HuH-7.5 (cell line): ENCODE measurements around the gene TBCE.
A peak's percentile ranks its signal among the peaks of the same experiment; 100 is the strongest.
"Not testable (repeated sequence)": the region's sequence is repeated elsewhere in the genome, so short reads cannot be mapped to it uniquely, and the experiment has no call there.

Source experiments
- DNase-seq: peaks from one replicate; pipeline ENCODE4 v3.0.0; 2011; ENCODE audit warnings: low spot score

The TBCE gene

GRCh38 chr1:235351898-235352297 is 15.3 kb upstream of the TBCE start:
- no peak for DNase-seq

- DNase-seq: no peak
Measured at GRCh38 chr1:235357485-235358373, 9.5 kb upstream of the TBCE start.

- DNase-seq: no peak
Measured at GRCh38 chr1:235358899-235359298, 8.3 kb upstream of the TBCE start.

- DNase-seq: not testable (repeated sequence)
Measured at GRCh38 chr1:235364189-235364588, 3.0 kb upstream of the TBCE start.

DNA sequence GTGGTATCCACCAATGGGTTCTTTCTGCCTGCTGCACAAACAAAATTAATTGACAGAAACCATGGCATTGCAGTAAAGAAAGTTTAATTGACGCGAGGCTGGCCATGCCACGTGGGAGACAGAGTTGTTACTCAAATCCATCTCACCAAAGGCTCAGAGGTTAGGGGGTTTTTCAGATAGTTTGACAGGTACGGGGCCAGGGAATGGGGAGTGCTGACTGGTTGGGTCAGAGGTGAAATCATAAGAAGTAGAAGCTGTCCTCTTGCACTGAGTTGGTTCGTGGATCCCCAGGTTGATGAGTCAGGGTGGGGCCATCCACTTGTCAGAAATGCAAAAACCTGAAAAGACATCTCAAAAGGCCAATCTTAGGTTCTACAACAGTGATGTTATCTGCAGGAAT is 941 bp upstream of the TBCE start:
- DNase-seq: no peak

DNA sequence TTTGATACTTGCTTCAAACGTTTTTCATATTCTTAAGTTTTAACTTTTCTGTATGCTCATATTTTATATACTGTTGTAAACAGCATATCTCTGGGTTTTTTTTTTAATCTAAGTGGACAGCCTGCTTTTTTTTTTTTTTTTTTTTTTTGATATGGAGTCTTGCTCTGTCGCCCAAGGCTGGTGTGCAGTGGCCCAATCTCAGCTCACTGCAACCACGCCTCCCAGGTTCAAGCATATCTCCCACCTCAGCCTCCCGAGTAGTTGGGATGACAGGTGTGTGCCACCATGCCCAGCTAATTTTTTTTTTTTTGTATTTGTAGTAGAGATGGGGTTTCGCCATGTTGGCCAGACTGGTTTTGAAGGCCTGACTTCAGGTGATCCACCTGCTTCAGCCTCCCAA is 1.2 kb downstream of the TBCE start:
- no peak for DNase-seq

- DNase-seq: no peak
Measured at GRCh38 chr1:235369802-235370201, 2.6 kb downstream of the TBCE start.

GRCh38 chr1:235375919-235376605 is 8.8 kb downstream of the TBCE start:
- no peak for DNase-seq

DNA sequence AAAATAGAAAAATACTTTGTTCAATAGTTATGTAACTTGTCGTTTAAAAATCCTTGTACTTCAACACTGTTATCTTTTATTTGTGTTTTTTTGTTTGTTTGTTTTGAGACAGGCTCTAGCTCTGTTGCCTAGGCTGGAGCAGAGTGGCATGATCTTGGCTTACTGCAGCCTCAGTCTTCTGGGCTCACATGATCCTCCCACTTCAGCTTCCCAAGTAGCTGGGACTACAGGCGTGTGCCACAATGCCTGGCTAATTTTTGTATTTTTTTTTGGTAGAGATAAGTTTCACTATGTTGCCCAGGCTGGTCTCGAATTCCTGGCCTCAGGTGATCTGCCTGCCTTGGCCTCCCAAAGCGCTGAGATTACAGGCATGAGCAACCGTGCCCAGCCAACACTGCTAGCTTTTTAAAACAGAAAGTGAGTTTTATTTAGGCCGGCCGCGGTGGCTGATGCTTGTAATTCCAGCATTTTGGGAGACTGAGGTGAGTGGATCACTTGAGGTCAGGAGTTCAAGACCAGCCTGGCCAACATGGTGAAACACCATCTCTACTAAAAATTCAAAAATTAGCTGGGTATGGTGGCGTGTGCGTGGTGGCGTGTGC is 11.0 kb downstream of the TBCE start:
- DNase-seq: not testable (repeated sequence)

GRCh38 chr1:235381955-235382739 is 14.9 kb downstream of the TBCE start:
- DNase-seq: not testable (repeated sequence)

- not testable (repeated sequence) for DNase-seq
Measured at GRCh38 chr1:235385633-235386032, 18.4 kb downstream of the TBCE start.

- no peak for DNase-seq
Measured at GRCh38 chr1:235391874-235392273, 24.6 kb downstream of the TBCE start.

- no peak for DNase-seq
Measured at GRCh38 chr1:235397733-235398132, 30.5 kb downstream of the TBCE start.

DNA sequence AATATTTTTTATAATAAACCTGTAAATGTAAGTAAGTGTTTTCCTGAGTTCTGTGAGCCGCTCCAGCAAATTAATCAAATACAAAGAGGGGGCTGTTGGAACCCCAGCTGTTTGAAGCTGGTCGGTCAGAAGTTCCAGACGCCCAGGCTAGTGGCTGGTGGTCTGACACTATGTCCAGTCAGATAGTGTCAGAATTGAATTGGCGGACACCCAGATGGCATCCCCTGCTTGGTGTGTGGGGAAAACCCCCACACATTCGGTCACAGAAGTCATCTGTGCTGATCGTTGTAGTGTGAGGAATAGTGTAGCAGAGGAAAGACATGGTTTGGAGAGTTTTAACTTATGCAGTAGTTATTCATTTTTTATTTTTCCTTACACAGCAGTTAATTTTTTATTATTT is 32.4 kb downstream of the TBCE start:
- DNase-seq: no peak

- DNase-seq: no peak
Measured at GRCh38 chr1:235401251-235401650, 34.0 kb downstream of the TBCE start.

DNA sequence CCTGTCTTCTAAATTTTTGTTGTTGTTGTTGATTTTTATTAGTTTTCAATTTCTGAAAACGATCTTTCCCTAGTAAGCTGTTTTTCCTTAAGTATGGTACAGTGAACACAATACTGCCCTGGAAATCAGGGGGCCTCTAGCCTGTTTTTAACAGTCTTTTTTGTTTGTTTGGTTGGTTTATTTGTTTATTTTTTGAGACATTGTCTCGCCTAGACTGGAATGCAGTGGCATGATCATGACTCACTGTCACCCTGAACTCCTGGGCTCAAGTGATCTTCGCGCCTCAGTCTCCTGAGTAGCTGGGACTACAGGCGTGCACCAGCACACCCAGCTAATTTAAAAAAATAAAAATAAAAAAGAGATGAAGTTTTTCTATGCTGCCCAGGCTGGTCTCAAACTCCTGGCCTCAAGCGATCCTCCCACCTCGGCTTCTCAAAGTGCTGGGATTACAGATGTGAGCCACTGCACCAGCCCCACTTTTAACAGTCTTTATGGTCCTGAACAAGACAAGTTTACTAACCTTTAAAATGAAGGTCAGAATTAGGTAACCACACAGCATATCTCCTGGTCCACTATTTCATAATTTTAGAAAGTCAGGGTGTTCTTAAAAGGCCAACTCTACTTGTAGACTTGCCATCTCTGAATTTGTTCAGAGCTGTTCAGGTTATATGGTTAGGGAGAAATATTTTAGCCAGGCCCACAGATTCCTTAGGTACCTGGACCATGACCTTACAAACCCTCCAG is 35.4 kb downstream of the TBCE start:
- no peak for DNase-seq

DNA sequence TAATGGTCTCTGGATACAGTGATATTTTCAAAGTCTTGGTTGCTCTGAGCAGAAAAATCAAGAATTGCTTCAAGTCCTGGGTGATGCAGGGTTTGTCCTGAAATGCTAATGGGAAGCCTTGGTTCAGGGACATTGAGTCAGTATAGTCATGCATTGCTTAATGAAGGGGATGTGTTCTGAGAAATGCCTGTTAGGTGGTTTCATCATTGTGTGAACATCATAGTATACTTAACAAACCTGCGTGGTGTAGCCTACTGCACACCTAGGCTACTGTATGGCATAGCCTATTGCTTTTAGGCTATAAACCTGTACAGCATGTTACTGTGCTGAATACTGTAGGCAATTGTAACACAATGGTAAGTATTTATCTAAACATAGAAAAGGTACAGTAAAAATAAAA is 36.4 kb downstream of the TBCE start:
- no peak for DNase-seq

DNA sequence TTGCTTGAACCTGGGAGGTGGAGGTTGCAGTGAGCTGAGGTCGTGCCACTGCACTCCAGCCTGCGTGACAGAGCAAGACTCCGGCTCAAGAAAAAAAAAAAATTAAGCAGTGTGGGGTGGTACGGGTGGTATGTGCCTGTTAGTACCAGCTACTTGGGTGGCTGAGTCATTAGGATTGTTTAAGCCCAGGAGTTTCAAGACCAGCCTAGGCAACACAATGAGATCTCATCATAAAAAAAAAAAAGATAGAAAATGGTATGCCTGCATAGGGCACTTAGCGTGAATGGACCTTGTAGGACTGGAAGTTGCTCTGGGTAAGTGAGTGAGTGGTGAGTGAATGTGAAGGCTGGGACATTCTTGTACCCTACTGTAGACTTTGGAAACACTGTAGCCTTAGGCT is 37.0 kb downstream of the TBCE start:
- DNase-seq: no peak

DNA sequence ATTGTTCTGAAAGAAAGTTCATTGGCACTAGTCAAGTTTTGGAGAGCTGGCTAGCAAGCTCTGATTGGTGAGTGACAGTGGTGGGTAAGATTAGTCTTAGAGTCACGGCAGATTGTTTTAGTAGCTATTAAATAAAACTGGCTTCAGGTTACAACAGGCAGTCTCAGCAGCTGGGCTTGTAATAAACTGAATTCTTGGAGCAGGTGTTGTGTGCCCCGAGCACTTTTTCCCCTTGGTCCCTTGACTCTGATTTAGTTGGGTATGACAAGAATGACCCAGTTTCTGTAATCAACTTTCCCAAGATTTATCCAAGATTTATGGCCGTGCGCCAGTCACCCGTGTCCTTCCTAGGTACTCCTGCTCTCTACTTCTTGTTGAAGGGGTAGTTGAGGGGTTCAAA is 40.2 kb downstream of the TBCE start:
- no peak for DNase-seq

DNA sequence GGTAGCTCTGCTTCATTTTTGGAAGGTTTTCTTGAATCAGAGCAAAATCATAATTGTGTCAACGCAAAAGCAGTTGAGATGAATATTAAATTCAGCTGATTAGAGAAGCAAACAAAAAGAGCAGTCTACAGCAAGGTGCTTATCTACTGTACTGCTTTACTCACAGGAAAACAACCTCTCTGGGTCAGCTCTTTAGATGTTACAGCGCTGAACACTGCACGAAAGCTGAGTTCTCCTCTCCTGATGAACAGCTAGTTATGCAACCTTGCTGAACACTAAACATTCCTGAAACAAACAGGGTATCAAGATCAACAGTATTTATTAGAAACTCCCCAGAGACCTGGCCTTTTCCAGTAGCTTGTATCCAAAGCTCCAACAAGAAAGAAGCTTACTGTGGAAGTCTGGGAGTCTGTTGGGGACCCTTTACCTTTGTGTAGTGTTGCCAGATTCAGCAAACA is 41.3 kb downstream of the TBCE start:
- DNase-seq: peak; percentile 61

- DNase-seq: peak; percentile 68
Measured at GRCh38 chr1:235409042-235409820, 42.0 kb downstream of the TBCE start.
